Hematopoietic multipotent progenitor cell treated with erythropoietin and hydrocortisone succinate and interleukin-3 and kit ligand, for 6 days (in vitro differentiated cells): ENCODE data around the gene U2AF1L4.
"Not testable (repeated sequence)": the region's sequence is repeated elsewhere in the genome, so short reads cannot be mapped to it uniquely, and the experiment has no call there.

Experiments used
- DNase-seq: peaks from one replicate; pipeline ENCODE4 v3.0.0-alpha.2; 2015

Gene U2AF1L4

GRCh38 chr19:35780717-35781116 lies 35.5 kb upstream of the U2AF1L4 start:
- DNase-seq: no peak

GRCh38 chr19:35780058-35780457 lies 34.8 kb upstream of the U2AF1L4 start:
- no peak for DNase-seq

- DNase-seq: no peak
Observed at GRCh38 chr19:35779033-35779432, 33.8 kb upstream of the U2AF1L4 start.

- DNase-seq: no peak
Observed at GRCh38 chr19:35777961-35778360, 32.7 kb upstream of the U2AF1L4 start.

- no peak for DNase-seq
Observed at GRCh38 chr19:35777086-35777841, 32.0 kb upstream of the U2AF1L4 start.

GRCh38 chr19:35776102-35776788 lies 31.0 kb upstream of the U2AF1L4 start:
- no peak for DNase-seq

- peak; percentile 100 for DNase-seq
Observed at GRCh38 chr19:35775298-35776101, 30.3 kb upstream of the U2AF1L4 start, which contains the start of gene ARHGAP33. Gene ARHGAP33 (plus strand): TSS chr19:35775564. CDS start chr19:35775659, 95 bp downstream.

- DNase-seq: no peak
Observed at GRCh38 chr19:35775046-35775297, 29.8 kb upstream of the U2AF1L4 start.

GRCh38 chr19:35774274-35775045 lies 29.2 kb upstream of the U2AF1L4 start:
- no peak for DNase-seq

- no peak for DNase-seq
Observed at GRCh38 chr19:35773020-35773806, 28.0 kb upstream of the U2AF1L4 start.

- not testable (repeated sequence) for DNase-seq
Observed at GRCh38 chr19:35772362-35772761, 27.1 kb upstream of the U2AF1L4 start.

- no peak for DNase-seq
Observed at GRCh38 chr19:35768082-35768421, 22.8 kb upstream of the U2AF1L4 start.

- DNase-seq: no peak
Observed at GRCh38 chr19:35767288-35768081, 22.3 kb upstream of the U2AF1L4 start.

GRCh38 chr19:35766571-35767104 lies 21.4 kb upstream of the U2AF1L4 start:
- no peak for DNase-seq

- no peak for DNase-seq
Observed at GRCh38 chr19:35764432-35765315, 19.5 kb upstream of the U2AF1L4 start.

GRCh38 chr19:35760711-35761349 lies 15.6 kb upstream of the U2AF1L4 start:
- no peak for DNase-seq

GRCh38 chr19:35759697-35760096 lies 14.5 kb upstream of the U2AF1L4 start:
- no peak for DNase-seq

- peak; percentile 99 for DNase-seq
Observed at GRCh38 chr19:35757749-35758608, 12.8 kb upstream of the U2AF1L4 start, which contains the start of gene PROSER3. Gene PROSER3 (plus strand): TSS chr19:35758176. CDS start chr19:35758216, 40 bp downstream.
